ENCODE data around the gene P3R3URF.

GRCh38 chr1:46158312-46159281 lies 17.7 kb downstream of the P3R3URF start:
- TF ChIP-seq, protein P1, sequence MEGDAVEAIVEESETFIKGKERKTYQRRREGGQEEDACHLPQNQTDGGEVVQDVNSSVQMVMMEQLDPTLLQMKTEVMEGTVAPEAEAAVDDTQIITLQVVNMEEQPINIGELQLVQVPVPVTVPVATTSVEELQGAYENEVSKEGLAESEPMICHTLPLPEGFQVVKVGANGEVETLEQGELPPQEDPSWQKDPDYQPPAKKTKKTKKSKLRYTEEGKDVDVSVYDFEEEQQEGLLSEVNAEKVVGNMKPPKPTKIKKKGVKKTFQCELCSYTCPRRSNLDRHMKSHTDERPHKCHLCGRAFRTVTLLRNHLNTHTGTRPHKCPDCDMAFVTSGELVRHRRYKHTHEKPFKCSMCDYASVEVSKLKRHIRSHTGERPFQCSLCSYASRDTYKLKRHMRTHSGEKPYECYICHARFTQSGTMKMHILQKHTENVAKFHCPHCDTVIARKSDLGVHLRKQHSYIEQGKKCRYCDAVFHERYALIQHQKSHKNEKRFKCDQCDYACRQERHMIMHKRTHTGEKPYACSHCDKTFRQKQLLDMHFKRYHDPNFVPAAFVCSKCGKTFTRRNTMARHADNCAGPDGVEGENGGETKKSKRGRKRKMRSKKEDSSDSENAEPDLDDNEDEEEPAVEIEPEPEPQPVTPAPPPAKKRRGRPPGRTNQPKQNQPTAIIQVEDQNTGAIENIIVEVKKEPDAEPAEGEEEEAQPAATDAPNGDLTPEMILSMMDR (IDR thresholded peaks at IDR 0.05) = no peak
- no peak for TF ChIP-seq EZH2 (IDR thresholded peaks at IDR 0.05)

All from neural progenitor cell (in vitro differentiated cells).